Left renal cortex interstitium (tissue), 4 donors: ENCODE measurements around the gene HTRA2. TPM values are rescaled to one million over a fixed set of nuclear protein-coding genes. Genes with fewer than 3 reads are reported as not detected.
"Not testable (repeated sequence)": the region's sequence is repeated elsewhere in the genome, so short reads cannot be mapped to it uniquely, and the experiment has no call there.

Experiments
- DNase-seq, 4 donors: peaks; one replicate each; pipeline ENCODE4 v3.0.0-alpha.2; 2013; ENCODE audit warnings: low read depth in 4 of 4, low spot score in 2 of 4, missing footprints in 1 of 4
- polyA plus RNA-seq, 4 donors: library from polyadenylated mRNA; unstranded; fragments of 120-200 nt; gene quantifications; one replicate each; pipeline ENCODE4 v1.2.1, GENCODE V29; 2013; ENCODE audit not compliant: insufficient read length in 4 of 4

HTRA2 gene
- polyA plus RNA-seq, 4 donors: 33.6 to 36.9 (median 35.0) TPM

GRCh38 chr2:74556831-74557370 is 27.2 kb downstream of the HTRA2 start:
- DNase-seq: no peak

- DNase-seq: no peak
Measured at GRCh38 chr2:74558284-74559230, 28.8 kb downstream of the HTRA2 start.

GRCh38 chr2:74559912-74560311 is 30.2 kb downstream of the HTRA2 start:
- DNase-seq: no peak

GRCh38 chr2:74560591-74560990 is 30.9 kb downstream of the HTRA2 start:
- DNase-seq: no peak

GRCh38 chr2:74561022-74561421 is 31.3 kb downstream of the HTRA2 start:
- not testable (repeated sequence) for DNase-seq

GRCh38 chr2:74562126-74562775 is 32.5 kb downstream of the HTRA2 start:
- DNase-seq: no peak

GRCh38 chr2:74564222-74564621 is 34.5 kb downstream of the HTRA2 start:
- no peak for DNase-seq

- DNase-seq: no peak
Measured at GRCh38 chr2:74566076-74566753, 36.5 kb downstream of the HTRA2 start.

GRCh38 chr2:74566754-74567085 is 37.0 kb downstream of the HTRA2 start:
- DNase-seq: no peak

GRCh38 chr2:74567881-74568280 is 38.1 kb downstream of the HTRA2 start:
- DNase-seq: no peak

GRCh38 chr2:74569686-74570085 is 40.0 kb downstream of the HTRA2 start:
- DNase-seq: no peak

- no peak for DNase-seq
Measured at GRCh38 chr2:74571058-74571457, 41.3 kb downstream of the HTRA2 start.

GRCh38 chr2:74572178-74572925 is 42.6 kb downstream of the HTRA2 start:
- no peak for DNase-seq

- DNase-seq: no peak
Measured at GRCh38 chr2:74573747-74574562, 44.2 kb downstream of the HTRA2 start.

GRCh38 chr2:74575320-74575719 is 45.6 kb downstream of the HTRA2 start:
- no peak for DNase-seq

- no peak for DNase-seq
Measured at GRCh38 chr2:74576211-74576862, 46.6 kb downstream of the HTRA2 start.

GRCh38 chr2:74576863-74577229 is 47.1 kb downstream of the HTRA2 start:
- DNase-seq: no peak

GRCh38 chr2:74577448-74577847 is 47.7 kb downstream of the HTRA2 start:
- DNase-seq: no peak

- DNase-seq: no peak
Measured at GRCh38 chr2:74578408-74578807, 48.7 kb downstream of the HTRA2 start.
